ENCODE results near the gene TXNL4A.

TXNL4A gene

DNA sequence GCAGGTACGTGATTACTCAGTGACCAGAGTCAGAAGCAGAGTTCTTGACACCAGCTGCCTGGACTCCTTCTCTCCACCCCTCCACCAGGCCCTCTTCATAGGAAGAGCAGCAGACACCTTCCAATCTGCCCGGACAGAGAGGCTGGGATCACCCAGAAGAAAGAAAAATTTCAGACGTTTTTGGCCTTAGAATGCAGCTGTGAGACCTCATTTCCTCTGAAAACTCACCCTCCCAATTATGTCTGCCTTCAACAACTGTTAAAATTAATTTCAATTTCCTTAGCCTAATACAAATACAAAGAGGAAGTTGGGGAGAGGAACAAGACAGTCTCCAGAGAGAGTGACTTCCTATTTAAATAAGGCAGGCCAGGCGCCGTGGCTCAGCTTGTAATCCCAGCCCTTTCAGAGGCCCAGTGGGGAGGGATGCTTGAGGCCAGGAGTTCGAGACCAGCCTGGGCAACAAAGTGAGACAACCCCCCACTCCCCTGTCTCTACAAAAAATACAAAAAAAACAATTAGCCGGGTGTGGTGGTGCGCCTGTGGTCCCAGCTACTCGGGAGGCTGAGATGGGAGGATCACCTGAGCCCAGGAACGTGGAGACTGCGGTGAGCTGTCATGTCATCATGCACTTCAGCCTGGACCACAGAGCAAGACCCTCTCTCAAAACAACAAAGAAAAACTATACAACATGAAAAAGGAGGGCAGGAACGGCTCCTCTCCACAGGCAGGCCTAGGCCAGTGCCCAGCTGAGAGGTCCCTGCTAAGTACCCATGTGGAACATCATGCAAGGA, 38.5 kb downstream of the TXNL4A start:
- no peak for DNase-seq

DNA sequence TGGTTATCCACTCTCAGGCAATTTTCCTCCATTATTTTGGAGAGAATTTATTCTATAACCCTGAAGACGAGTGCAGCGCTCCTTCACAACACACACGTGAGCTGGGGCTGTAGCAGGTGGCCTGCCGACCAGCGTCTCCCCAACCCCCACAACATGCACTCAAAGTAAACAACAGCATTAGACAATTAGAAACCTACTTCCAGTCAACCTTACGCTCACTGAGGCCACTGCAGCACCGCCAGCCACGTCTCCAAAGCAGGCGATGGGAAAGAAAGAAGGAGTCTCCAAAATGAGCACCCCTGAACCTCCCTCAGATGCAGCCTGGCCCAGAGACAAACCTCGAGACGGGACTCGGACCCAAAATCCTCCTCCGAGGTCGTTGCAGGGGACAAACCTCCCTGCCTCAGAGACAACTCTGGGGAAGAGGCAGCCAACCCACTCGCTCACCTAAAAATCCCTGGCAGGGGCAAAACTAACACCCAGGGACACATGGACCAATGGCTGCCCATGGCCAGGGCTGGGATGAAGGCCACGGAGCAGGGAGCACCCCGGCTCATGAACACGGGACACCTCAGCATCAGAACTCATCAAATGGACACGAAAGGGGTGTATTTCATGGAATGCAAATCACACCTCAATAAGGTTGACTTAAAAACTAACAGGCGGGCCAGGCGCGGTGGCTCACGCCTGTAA, 39.5 kb downstream of the TXNL4A start:
- DNase-seq = no peak

DNA sequence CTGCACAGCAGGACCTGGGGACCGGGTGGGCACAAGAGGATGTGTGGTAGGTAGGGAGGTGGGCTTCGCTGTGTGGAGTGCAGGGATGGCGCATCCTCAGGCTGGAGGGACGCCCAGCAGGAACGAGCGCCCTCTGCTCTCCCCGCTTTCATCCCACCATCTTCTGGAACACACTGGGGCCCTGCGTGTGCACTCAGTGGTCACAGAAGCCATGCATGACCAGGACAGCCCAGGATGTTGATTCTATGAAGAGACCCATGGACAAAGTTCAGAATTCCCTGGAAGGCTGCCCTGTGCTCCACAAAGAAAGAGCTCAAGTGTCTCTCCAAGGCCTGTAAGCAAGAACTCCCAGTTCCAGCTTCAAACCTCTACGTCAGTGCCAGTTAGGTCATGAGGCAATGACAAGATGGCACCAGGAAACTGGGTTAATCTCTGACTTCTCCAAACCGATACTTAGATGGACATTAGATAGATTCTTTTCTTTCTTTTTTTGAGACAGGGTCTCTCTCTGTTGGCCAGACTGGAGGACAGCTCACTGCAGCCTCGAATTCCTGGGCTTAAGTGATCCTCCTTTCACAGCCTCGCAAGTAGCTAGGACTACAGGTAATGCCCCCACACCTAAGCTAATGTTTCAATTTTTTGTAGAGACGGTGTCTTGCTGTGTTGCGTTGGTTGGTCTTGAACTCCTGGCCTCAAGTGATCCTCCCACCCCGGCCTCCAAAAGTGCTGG, 40.3 kb downstream of the TXNL4A start:
- no peak for DNase-seq

GRCh38 chr18:79947054-79947755, 41.2 kb downstream of the TXNL4A start:
- DNase-seq = no peak

DNA sequence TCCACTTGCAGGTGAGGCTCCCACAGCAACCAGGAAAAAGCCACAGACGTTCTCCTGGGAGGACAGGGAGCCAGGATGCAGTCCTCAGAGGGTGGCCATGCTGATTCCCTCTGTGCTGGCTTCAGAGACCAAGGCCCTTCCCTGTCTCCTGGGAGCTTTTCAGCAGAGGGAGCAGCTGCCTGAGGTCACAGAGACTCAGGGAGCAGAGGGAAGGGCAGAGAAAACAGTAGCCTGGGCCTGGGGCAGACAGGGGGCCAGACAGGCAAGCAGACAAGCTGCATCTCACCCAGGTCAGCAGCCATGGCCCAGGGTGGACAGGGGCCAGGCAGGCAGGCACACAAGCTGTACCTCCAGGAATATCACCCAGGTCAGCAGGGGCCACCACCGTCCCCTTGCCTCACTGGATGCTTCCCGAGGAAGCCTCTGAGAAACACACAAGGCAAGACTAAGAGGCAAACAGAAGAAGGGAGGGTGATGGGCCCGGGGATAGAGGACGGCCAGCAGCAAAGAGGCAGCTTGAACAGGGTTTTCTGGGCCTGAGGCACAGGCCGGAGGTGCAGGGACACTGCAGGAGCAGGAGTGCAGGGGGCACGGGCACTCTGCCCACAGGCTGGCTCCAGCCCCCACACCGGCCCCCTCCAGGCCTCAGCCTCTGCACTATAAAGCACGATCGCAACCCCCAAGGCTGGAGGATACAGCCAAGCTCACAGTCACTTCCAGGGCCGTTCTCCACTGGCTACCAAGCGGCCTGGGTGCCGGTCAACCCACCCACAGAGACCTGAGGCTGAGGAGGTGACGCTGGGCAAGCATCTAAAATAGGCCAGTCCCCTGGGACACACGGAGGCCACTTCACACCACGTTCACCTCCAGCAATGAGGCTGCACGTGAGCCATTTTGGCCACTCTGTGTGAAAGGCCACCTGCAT, 43.0 kb downstream of the TXNL4A start:
- DNase-seq = no peak

GRCh38 chr18:79944746-79945117, 43.6 kb downstream of the TXNL4A start:
- DNase-seq = no peak

DNA sequence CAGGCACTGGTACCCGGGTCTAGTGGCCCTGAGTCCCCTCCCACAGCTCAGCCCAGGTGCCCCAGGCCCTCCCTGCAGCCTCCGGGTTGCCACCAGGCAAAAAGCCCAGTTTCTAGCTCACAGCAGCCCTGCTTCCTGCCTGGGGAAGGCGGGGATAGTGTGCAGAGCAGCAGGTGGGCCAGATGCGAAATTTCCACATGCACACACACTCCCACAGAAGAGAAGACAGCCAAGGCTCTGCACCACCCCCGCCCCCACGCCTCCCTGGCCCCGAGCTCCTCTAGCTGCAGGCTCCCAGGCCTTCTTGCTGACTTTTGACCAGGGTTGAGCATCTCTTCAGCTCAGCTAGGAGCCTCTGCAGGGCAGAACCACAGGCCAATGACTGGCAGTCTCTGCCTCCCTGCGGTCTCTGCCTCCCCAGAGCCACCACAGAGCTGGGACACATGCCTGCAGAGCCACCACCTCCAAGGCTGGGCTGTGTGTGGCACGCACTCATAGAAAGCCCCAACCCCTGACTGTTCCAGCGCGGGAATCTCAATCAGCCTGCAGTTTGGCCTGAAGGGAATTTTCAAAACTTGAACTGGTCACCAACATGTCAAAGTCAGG, 44.1 kb downstream of the TXNL4A start:
- peak in 8 of 58 donors; percentile 15 to 65 (median 51) for DNase-seq

GRCh38 chr18:79943608-79944125, 44.7 kb downstream of the TXNL4A start:
- DNase-seq = no peak

DNA sequence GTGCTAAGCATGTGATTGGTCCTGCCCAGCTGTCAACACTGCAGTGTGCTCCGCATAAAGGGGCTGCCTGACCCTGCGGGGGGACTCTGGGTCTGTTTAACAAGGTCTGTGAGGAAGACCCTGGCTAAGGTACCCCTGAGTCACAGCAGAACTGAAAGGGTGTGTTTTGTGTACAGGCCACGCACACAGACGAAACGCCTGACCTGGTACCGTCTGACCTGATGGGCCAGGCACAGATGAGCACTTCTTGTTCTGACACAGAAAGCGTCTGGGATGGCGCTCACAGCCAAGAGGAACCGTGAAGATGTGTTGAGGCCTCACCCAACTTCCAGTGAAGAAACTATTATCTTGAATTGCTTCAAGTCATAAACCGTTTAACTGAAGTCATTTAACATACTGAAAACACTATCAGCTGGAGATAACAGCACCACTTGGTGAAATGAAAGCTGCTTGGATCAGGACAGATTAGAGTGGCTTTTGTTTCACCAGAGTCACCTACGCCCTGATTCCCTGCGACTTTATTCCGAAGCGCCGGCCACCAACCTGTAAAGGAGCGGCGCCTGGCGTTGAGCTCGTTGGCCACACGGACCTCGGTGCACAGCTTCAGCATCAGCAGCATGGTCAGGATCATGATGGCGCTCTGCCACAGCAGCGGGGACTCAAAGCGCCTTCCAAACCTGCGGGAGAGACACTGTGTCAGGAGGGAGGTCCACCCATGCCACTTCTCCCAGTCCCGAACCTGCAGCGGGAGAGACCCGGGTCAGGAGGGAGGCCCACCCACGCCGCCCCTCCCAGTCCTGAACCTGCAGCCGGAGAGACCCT, 45.4 kb downstream of the TXNL4A start:
- DNase-seq = no peak

DNA sequence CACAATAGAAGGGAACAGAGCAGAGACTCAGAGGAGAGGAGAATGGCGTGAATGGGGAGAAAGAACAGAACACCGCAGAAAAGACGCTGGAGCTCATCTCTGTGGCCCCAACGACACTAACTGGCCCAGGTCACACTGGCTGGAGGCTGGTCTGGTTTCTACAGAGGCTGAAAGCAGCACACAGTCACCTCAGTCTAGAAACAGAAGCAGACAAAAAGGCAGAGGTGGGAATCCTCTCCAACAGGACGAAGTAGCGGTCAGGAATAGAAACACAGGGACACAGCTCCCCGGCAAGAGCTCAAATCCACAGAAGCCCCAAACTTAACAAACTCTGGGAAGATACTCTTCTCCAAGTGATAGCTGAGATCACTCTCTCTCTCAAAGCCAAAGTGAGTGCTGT, 46.2 kb downstream of the TXNL4A start:
- no peak for DNase-seq

DNA sequence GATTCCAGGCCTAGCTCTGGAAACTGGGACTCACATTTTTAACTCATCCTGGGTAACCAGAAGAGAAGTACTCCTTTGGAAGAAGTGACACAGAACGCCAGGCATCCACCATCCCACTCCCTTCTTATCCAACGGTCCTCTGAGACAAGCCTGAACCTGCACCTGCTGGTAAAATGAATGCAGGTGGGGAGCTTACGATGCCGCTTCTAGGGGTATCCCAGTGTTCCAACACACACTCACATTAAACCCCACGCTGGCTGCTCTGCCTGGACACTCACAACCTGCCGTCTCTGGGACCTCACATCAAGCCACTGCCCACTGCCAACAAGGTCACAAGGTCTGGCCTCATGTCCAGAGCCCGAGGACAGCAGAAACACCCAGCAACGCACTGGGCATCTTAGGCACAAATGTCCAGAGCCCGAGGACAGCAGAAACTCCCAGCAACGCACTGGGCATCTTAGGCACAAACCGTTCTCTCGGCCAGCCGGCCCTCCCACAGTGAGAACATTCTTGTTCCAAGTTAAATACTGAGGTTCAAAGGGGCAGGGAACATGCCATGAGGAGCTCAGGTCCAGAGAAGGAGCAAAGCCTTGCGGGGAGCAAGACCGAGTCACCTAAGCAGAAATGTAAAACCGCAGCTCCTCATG, 46.8 kb downstream of the TXNL4A start:
- peak in 5 of 58 donors; percentile 35 to 66 (median 58) for DNase-seq

- no peak for DNase-seq
Measured at GRCh38 chr18:79940814-79941472, 47.4 kb downstream of the TXNL4A start.

- no peak for DNase-seq
Measured at GRCh38 chr18:79940126-79940813, 48.1 kb downstream of the TXNL4A start.

- DNase-seq = no peak
Measured at GRCh38 chr18:79939096-79939495, 49.3 kb downstream of the TXNL4A start.

- DNase-seq = no peak
Measured at GRCh38 chr18:79938196-79938595, 50.2 kb downstream of the TXNL4A start.

DNA sequence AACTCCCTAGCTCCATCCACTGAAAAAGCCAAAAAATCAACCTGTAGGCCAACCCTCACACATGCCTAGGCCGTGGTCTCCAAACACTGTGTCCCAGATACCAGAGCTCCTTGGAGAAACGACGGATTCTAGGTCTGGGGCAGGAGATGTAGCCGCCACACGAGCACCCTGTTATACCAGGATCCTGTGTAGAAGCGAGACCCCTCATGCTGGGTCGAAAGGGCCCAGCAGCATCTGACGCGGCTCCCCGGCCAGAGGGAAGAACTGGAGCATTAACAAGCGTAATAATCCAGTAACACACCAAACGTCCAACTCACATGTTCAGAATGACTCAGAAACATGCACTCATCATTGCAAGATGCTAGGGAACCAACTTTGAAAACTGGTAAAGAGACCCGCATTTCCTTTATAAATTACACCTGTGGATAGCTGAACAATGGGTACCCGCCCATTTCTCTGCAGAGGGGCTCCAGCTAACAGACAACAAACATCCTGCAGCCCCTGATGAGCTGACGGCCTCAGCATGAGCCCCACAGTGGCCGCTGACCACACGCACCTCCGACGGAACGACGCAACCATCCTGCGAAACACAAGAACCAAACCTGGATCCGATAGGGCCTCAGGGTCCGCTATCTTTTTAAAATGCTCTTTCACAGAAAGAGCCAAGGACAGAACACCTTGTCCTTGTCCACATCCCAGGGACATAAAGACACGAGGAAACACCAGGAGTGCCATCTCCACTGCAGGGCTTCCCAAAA, 51.1 kb downstream of the TXNL4A start:
- no peak for DNase-seq
